ENCODE results near the gene ZNF45. TPM values are rescaled to one million over a fixed set of nuclear protein-coding genes. Genes with fewer than 3 reads are reported as not detected.

ZNF45 gene
- total RNA-seq, 1 experiment from 2014 or later, result 15.2 TPM

DNA sequence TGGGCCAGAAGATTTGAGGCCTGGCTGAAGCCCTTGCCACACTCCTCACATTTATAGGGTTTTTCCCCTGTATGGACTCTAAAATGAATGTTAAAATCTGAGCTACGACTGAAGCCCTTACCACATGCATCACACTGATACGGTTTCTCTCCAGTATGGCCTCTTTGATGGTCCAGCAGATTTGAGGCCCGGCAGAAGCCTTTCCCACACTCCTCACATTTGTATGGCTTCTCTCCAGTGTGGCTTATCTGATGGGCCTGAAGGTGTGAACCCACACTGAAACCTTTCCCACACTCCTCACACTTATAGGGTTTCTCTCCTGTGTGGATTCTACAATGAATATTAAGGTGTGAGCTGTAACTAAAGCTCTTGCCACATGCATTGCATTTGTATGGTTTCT, 21.0 kb downstream of the ZNF45 start:
- no peak overlapping the region for H3K4me2 ChIP-seq (ENCODE audit: low read length)
- DNase-seq (ENCODE audit: low read depth, low spot score), result no peak
- H3K79me2 ChIP-seq (ENCODE audit: insufficient read depth, low read length), result no peaks in the 10 kb centered on the region
- H3K9ac ChIP-seq (ENCODE audit: low read length), result no peak overlapping the region
- ChIA-PET POLR2A (no interaction called here), CTCF (no interaction called here), RAD21 (ENCODE audit: low non-redundant PET in 1 of 2, low total read pairs in 2 of 2, uncharacterized antibody in 2 of 2, unreplicated experiment in 2 of 2) (no interaction called here)
- no peak overlapping the region for H2AFZ ChIP-seq (ENCODE audit: low read depth, low read length, poor library complexity, severe bottlenecking)
- H4K20me1 ChIP-seq (ENCODE audit: insufficient read depth), result no peaks in the 10 kb centered on the region
- peaks cover 39 to 54% of the 10 kb centered on the region in 2 experiments for H3K36me3 ChIP-seq (ENCODE audit: control insufficient read depth in 1 of 2, insufficient read depth in 2 of 2, low read length in 2 of 2)
- H3K4me1 ChIP-seq (ENCODE audit: control insufficient read depth in 1 of 2, insufficient read depth in 2 of 2, low read length in 2 of 2), result no peaks in the 10 kb centered on the region
- TF ChIP-seq EZH2 (IDR thresholded peaks at IDR 0.05) (no peak), REST (IDR thresholded peaks at IDR 0.05; ENCODE audit: low read depth) (no peak), SRF (IDR thresholded peaks at IDR 0.05; ENCODE audit: low read depth) (no peak), RAD21 (IDR thresholded peaks at IDR 0.05; ENCODE audit: low read depth) (no peak), JUND (IDR thresholded peaks at IDR 0.05) (no peak), CBX3 (IDR thresholded peaks at IDR 0.05; ENCODE audit: low read depth) (no peak), ATF3 (IDR thresholded peaks at IDR 0.05) (no peak), EZH2phosphoT487 (IDR thresholded peaks at IDR 0.05; ENCODE audit: borderline replicate concordance) (no peak), TCF7L2 (IDR thresholded peaks at IDR 0.05; ENCODE audit: borderline replicate concordance, extremely low read depth, insufficient read depth, insufficient read length) (no peak), POLR2AphosphoS5 (IDR thresholded peaks at IDR 0.05; ENCODE audit: low read depth, low read length) (no peak), SP1 (IDR thresholded peaks at IDR 0.05; ENCODE audit: low read depth) (no peak), CEBPB (IDR thresholded peaks at IDR 0.05; ENCODE audit: low read depth) (no peak), ZNF274 (IDR thresholded peaks at IDR 0.05; ENCODE audit: low read depth, low read length) (no peak), YY1 (IDR thresholded peaks at IDR 0.05; ENCODE audit: extremely low read depth, insufficient replicate concordance, low read depth, low read length) (no peak), FOSL1 (IDR thresholded peaks at IDR 0.05; ENCODE audit: low read depth) (no peak)
- TF ChIP-seq, protein P1, sequence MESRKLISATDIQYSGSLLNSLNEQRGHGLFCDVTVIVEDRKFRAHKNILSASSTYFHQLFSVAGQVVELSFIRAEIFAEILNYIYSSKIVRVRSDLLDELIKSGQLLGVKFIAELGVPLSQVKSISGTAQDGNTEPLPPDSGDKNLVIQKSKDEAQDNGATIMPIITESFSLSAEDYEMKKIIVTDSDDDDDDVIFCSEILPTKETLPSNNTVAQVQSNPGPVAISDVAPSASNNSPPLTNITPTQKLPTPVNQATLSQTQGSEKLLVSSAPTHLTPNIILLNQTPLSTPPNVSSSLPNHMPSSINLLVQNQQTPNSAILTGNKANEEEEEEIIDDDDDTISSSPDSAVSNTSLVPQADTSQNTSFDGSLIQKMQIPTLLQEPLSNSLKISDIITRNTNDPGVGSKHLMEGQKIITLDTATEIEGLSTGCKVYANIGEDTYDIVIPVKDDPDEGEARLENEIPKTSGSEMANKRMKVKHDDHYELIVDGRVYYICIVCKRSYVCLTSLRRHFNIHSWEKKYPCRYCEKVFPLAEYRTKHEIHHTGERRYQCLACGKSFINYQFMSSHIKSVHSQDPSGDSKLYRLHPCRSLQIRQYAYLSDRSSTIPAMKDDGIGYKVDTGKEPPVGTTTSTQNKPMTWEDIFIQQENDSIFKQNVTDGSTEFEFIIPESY (IDR thresholded peaks at IDR 0.05; ENCODE audit: extremely low read depth, insufficient replicate concordance, low read length), result no peak
- H3K27me3 ChIP-seq (ENCODE audit: insufficient read depth, low read length), result no peaks in the 10 kb centered on the region
- peaks cover 25 to 30% of the 10 kb centered on the region in 2 experiments; a peak in 2 of 4 replicates for H3K9me3 ChIP-seq (ENCODE audit: control insufficient read depth in 1 of 2, insufficient read depth in 1 of 2, low read depth in 1 of 2, low read length in 2 of 2)
- intact Hi-C loops (cut with micrococcal nuclease), result no loop called here
- no TSS peak for BruUV-seq (replicated peaks)
- no peak for ATAC-seq
- H3K9me2 ChIP-seq (ENCODE audit: insufficient read depth), result no peaks in the 10 kb centered on the region
- H3K27ac ChIP-seq (ENCODE audit: low read depth, low read length), result no peak overlapping the region
- H3K4me3 ChIP-seq (replicated peaks in 1 of 2; ENCODE audit: low read depth in 1 of 2, low read length in 2 of 2), result no peak overlapping the region

All from HCT116 (cell line).